22Rv1 (cell line): ENCODE measurements around the gene MAP3K8.
"Not testable (repeated sequence)": the region's sequence is repeated elsewhere in the genome, so short reads cannot be mapped to it uniquely, and the experiment has no call there.

Source experiments
- ZFX ChIP-seq: fragments of 450-650 bp; IDR thresholded peaks from 2 replicates; pipeline ENCODE4 v1.6.1; 2017; ENCODE audit warnings: antibody characterized with exemption, borderline replicate concordance
- TF ChIP-seq, protein P1 (sequence below): fragments of 450-650 bp; IDR thresholded peaks from 2 replicates; pipeline ENCODE4 v1.5.1; 2017; ENCODE audit warnings: mild to moderate bottlenecking

GRCh38 chr10:30479513-30479912 lies 45.5 kb downstream of the MAP3K8 start:
- TF ChIP-seq, protein P1, sequence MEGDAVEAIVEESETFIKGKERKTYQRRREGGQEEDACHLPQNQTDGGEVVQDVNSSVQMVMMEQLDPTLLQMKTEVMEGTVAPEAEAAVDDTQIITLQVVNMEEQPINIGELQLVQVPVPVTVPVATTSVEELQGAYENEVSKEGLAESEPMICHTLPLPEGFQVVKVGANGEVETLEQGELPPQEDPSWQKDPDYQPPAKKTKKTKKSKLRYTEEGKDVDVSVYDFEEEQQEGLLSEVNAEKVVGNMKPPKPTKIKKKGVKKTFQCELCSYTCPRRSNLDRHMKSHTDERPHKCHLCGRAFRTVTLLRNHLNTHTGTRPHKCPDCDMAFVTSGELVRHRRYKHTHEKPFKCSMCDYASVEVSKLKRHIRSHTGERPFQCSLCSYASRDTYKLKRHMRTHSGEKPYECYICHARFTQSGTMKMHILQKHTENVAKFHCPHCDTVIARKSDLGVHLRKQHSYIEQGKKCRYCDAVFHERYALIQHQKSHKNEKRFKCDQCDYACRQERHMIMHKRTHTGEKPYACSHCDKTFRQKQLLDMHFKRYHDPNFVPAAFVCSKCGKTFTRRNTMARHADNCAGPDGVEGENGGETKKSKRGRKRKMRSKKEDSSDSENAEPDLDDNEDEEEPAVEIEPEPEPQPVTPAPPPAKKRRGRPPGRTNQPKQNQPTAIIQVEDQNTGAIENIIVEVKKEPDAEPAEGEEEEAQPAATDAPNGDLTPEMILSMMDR = not testable (repeated sequence)
- TF ChIP-seq ZFX = not testable (repeated sequence)
